WTC11 (cell line): ENCODE measurements around the gene SLC5A10. TPM values are rescaled to one million over a fixed set of nuclear protein-coding genes. Genes with fewer than 3 reads are reported as not detected.

ENCODE experiments used
- ATAC-seq: fragments of 200-7000 bp; cut with Tn5 transposase; 2 replicates; pipeline ENCODE4 v1.10.0; 2021; ENCODE audit warnings: mild to moderate bottlenecking, moderate library complexity
- CTCF ChIA-PET: fragments of 300-600 bp; sonication (Branson Sonifier 250); formaldehyde crosslinking; loops from one replicate; lab custom pipeline; 2021; ENCODE audit warnings: antibody characterized with exemption; lab: Charles Lee
- POLR2A ChIA-PET: fragments of 350-600 bp; sonication (Branson Sonifier 250); formaldehyde crosslinking; loops from one replicate; lab custom pipeline; 2021; ENCODE audit warnings: antibody characterized with exemption; lab: Charles Lee
- DNase-seq: peaks from one replicate; pipeline ENCODE4 v3.0.0; 2021; ENCODE audit warnings: low spot score
- H3K27ac Mint-ChIP-seq: 2 replicates; pipeline ENCODE4 v1.8.0; 2021; ENCODE audit warnings: mixed read lengths
- H3K27me3 Mint-ChIP-seq: 2 replicates; pipeline ENCODE4 v1.8.0; 2021; ENCODE audit warnings: low read depth, mild to moderate bottlenecking, moderate library complexity, mixed read lengths
- H3K36me3 Mint-ChIP-seq: 2 replicates; pipeline ENCODE4 v1.8.0; 2021; ENCODE audit warnings: mixed read lengths
- H3K4me1 Mint-ChIP-seq: 2 replicates; pipeline ENCODE4 v1.8.0; 2022; ENCODE audit warnings: mixed read lengths
- H3K4me3 Mint-ChIP-seq: 2 replicates; pipeline ENCODE4 v1.8.0; 2021; ENCODE audit warnings: mild to moderate bottlenecking, moderate library complexity, mixed read lengths
- H3K9me3 Mint-ChIP-seq: 2 replicates; pipeline ENCODE4 v1.8.0; 2021; ENCODE audit warnings: mixed read lengths
- AFF4 ChIP-seq: sonication (generic); formaldehyde crosslinking; IDR thresholded peaks from 2 replicates; pipeline ENCODE4 v1.8.1; 2023; ENCODE audit warnings: mild to moderate bottlenecking, missing genetic modification reagents, borderline replicate concordance
- ATF1 ChIP-seq: sonication (generic); formaldehyde crosslinking; IDR thresholded peaks from 2 replicates; pipeline ENCODE4 v1.8.1; 2023; ENCODE audit warnings: mild to moderate bottlenecking, moderate library complexity, missing genetic modification reagents
- CDX4 ChIP-seq: fragments of 250-450 bp; sonication (Bioruptor Pico); IDR thresholded peaks from 2 replicates; pipeline ENCODE4 v1.9.0; 2021; ENCODE audit warnings: moderate library complexity, mild to moderate bottlenecking, inconsistent platforms, borderline replicate concordance
- CREB1 ChIP-seq: sonication (generic); formaldehyde crosslinking; IDR thresholded peaks from 2 replicates; pipeline ENCODE4 v1.8.0; 2023; ENCODE audit warnings: mild to moderate bottlenecking, missing genetic modification reagents
- CREM ChIP-seq: sonication (generic); formaldehyde crosslinking; IDR thresholded peaks from 2 replicates; pipeline ENCODE4 v1.8.1; 2022; ENCODE audit warnings: mild to moderate bottlenecking, missing genetic modification reagents, moderate library complexity
- EMX1 ChIP-seq: fragments of 250-450 bp; sonication (Bioruptor Pico); IDR thresholded peaks from 2 replicates; pipeline ENCODE4 v1.8.0; 2021; ENCODE audit warnings: mild to moderate bottlenecking
- ETV6 ChIP-seq: sonication (generic); formaldehyde crosslinking; IDR thresholded peaks from 2 replicates; pipeline ENCODE4 v1.8.1; 2022; ENCODE audit warnings: mild to moderate bottlenecking, missing genetic modification reagents
- KAT7 ChIP-seq: sonication (generic); formaldehyde crosslinking; IDR thresholded peaks from 2 replicates; pipeline ENCODE4 v1.8.1; 2023; ENCODE audit warnings: missing genetic modification reagents, mild to moderate bottlenecking, borderline replicate concordance
- NFYB ChIP-seq: sonication (generic); formaldehyde crosslinking; conservative IDR thresholded peaks from 2 replicates; pipeline ENCODE4 v1.8.0; 2022; ENCODE audit warnings: low read depth, missing genetic modification reagents
- NR2C2 ChIP-seq: sonication (generic); formaldehyde crosslinking; IDR thresholded peaks from 2 replicates; pipeline ENCODE4 v1.8.0; 2022; ENCODE audit warnings: mild to moderate bottlenecking, missing genetic modification reagents
- NR3C1 ChIP-seq: sonication (generic); formaldehyde crosslinking; conservative IDR thresholded peaks from 2 replicates; pipeline ENCODE4 v1.8.1; 2023; ENCODE audit warnings: low read depth, mild to moderate bottlenecking, missing genetic modification reagents
- PREB ChIP-seq: sonication (generic); formaldehyde crosslinking; IDR thresholded peaks from 2 replicates; pipeline ENCODE4 v1.8.1; 2022; ENCODE audit warnings: mild to moderate bottlenecking, missing genetic modification reagents, moderate library complexity, borderline replicate concordance
- PRRX2 ChIP-seq: fragments of 250-450 bp; sonication (Bioruptor Pico); IDR thresholded peaks from 2 replicates; pipeline ENCODE4 v1.8.0; 2021; ENCODE audit warnings: mild to moderate bottlenecking
- STAT6 ChIP-seq: sonication (generic); formaldehyde crosslinking; conservative IDR thresholded peaks from 2 replicates; pipeline ENCODE4 v1.8.1; 2023; ENCODE audit warnings: mild to moderate bottlenecking, low read depth, missing genetic modification reagents, moderate library complexity
- TCF7 ChIP-seq: sonication (generic); formaldehyde crosslinking; IDR thresholded peaks from 2 replicates; pipeline ENCODE4 v1.8.0; 2022; ENCODE audit warnings: mild to moderate bottlenecking, low read depth, missing genetic modification reagents, moderate library complexity
- TEAD1 ChIP-seq: sonication (generic); formaldehyde crosslinking; IDR thresholded peaks from 2 replicates; pipeline ENCODE4 v1.8.0; 2022; ENCODE audit warnings: mild to moderate bottlenecking, missing genetic modification reagents
- USF1 ChIP-seq: sonication (generic); formaldehyde crosslinking; IDR thresholded peaks from 2 replicates; pipeline ENCODE4 v1.8.0; 2022; ENCODE audit warnings: mild to moderate bottlenecking, missing genetic modification reagents
- ZNF219 ChIP-seq: sonication (generic); formaldehyde crosslinking; IDR thresholded peaks from 2 replicates; pipeline ENCODE4 v1.8.0; 2023; ENCODE audit warnings: missing genetic modification reagents, mild to moderate bottlenecking, borderline replicate concordance
- ZNF281 ChIP-seq: sonication (generic); formaldehyde crosslinking; IDR thresholded peaks from 2 replicates; pipeline ENCODE4 v1.8.0; 2023; ENCODE audit warnings: mild to moderate bottlenecking, missing genetic modification reagents
- ZNF396 ChIP-seq: fragments of 250-450 bp; sonication (Bioruptor Pico); IDR thresholded peaks from 2 replicates; pipeline ENCODE4 v1.8.0; 2021; ENCODE audit warnings: mild to moderate bottlenecking, moderate library complexity, borderline replicate concordance
- ZNF512 ChIP-seq: sonication (generic); formaldehyde crosslinking; IDR thresholded peaks from 2 replicates; pipeline ENCODE4 v1.8.1; 2022; ENCODE audit warnings: missing genetic modification reagents, borderline replicate concordance
- total RNA-seq: library from RNA; stranded (reverse); gene quantifications from 3 replicates; pipeline ENCODE4 v1.2.3, GENCODE V29; 2021

SLC5A10 gene
- total RNA-seq, 1 experiment from 2014 or later: not detected

GRCh38 chr17:18957831-18958230 lies 5.9 kb downstream of the SLC5A10 start:
- ChIA-PET POLR2A (no interaction called here), CTCF (interaction anchor here (1.3 kb wide), 1 partner anchor 29 kb away, joined by 3 read pairs; no protein-coding TSS in a partner anchor)
- Mint-ChIP-seq H3K4me1 (peaks cover 8% of the 10 kb centered on the region), H3K9me3 (no peaks in the 10 kb centered on the region), H3K4me3 (no peak overlapping the region), H3K36me3 (no peaks in the 10 kb centered on the region), H3K27me3 (no peaks in the 10 kb centered on the region), H3K27ac (no peak overlapping the region)
- ATAC-seq (no peak), DNase-seq (no peak)
- TF ChIP-seq ETV6 (no peak), STAT6 (CRISPR knock-in tag) (no peak), TEAD1 (CRISPR knock-in tag) (no peak), NFYB (no peak), ZNF512 (CRISPR knock-in tag) (no peak), CREB1 (CRISPR knock-in tag) (no peak), PRRX2 (CRISPR knock-in tag) (no peak), CDX4 (CRISPR knock-in tag) (no peak), PREB (CRISPR knock-in tag) (no peak), ATF1 (CRISPR knock-in tag) (no peak), ZNF219 (no peak), AFF4 (CRISPR knock-in tag) (no peak), EMX1 (no peak), USF1 (CRISPR knock-in tag) (no peak)

- H3K27ac Mint-ChIP-seq: no peak overlapping the region
- ATAC-seq: no peak
- no peak overlapping the region for H3K4me3 Mint-ChIP-seq
- H3K36me3 Mint-ChIP-seq: no peaks in the 10 kb centered on the region
- ChIA-PET CTCF (interaction anchor here (1.3 kb wide), 1 partner anchor 30 kb away, joined by 3 read pairs; no protein-coding TSS in a partner anchor), POLR2A (no interaction called here)
- H3K27me3 Mint-ChIP-seq: no peaks in the 10 kb centered on the region
- no peaks in the 10 kb centered on the region for H3K9me3 Mint-ChIP-seq
- no peak for DNase-seq
- peaks cover 8% of the 10 kb centered on the region for H3K4me1 Mint-ChIP-seq
- no peak for TF ChIP-seq NR2C2 (CRISPR knock-in tag)
- no peak for TF ChIP-seq EMX1
- no peak for TF ChIP-seq CREM
- no peak for TF ChIP-seq KAT7
- no peak for TF ChIP-seq NR3C1 (CRISPR knock-in tag)
- TF ChIP-seq ZNF396 (CRISPR knock-in tag): no peak
- TF ChIP-seq TCF7 (CRISPR knock-in tag): no peak
- no peak for TF ChIP-seq ZNF281
These were observed 6.6 kb downstream of the SLC5A10 start for GRCh38 chr17:18958611-18959010.
